HepG2 (cell line): ENCODE results near the gene ADARB2. TPM values are rescaled to one million over a fixed set of nuclear protein-coding genes. Genes with fewer than 3 reads are reported as not detected.

ENCODE experiments used
- FOXA1 ChIP-seq, 2 experiments: fragments of 450-650 bp in 1 of 2; sonication (generic) in 1 of 2; formaldehyde crosslinking in 1 of 2; IDR thresholded peaks; 2 replicates each; pipeline versions ENCODE4 v1.4.0 to v1.6.1; 2016 to 2020; ENCODE audit warnings: missing genetic modification reagents in 1 of 2
- MTF2 ChIP-seq: sonication (generic); formaldehyde crosslinking; IDR thresholded peaks from 2 replicates; pipeline ENCODE4 v1.5.0; 2020; ENCODE audit warnings: missing genetic modification reagents, borderline replicate concordance
- SMYD3 ChIP-seq: sonication (generic); formaldehyde crosslinking; IDR thresholded peaks from 2 replicates; pipeline ENCODE4 v1.8.1; 2023; ENCODE audit warnings: mild to moderate bottlenecking, missing genetic modification reagents
- polyA plus RNA-seq, 8 experiments: library from polyadenylated mRNA; depleted of rRNA in 3 of 8; stranded (reverse) in 7 of 8; unstranded in 1 of 8; fragments of >200 nt; fragmentation: Illumina TruSeq in 4 of 8; extraction: Trizol in 4 of 8; gene quantifications; 2 replicates each; pipeline versions ENCODE4 v1.2.1 to v1.2.3, GENCODE V29; 2011 to 2016; ENCODE audit warnings: low read depth in 4 of 8, missing spikeins in 1 of 8, mixed read lengths in 1 of 8; ENCODE audit not compliant: insufficient read depth in 1 of 8
- total RNA-seq, 5 experiments: library from RNA; depleted of rRNA; stranded (reverse); fragments of >200 nt; fragmentation: Illumina TruSeq; extraction: Trizol; gene quantifications; 2 replicates each; pipeline ENCODE4 v1.2.3, GENCODE V29; 2016; ENCODE audit warnings: low read depth in 1 of 5
- TF ChIP-seq, protein P1 (sequence below): sonication (generic); formaldehyde crosslinking; IDR thresholded peaks from 2 replicates; pipeline ENCODE4 v1.5.0; 2020; ENCODE audit warnings: mild to moderate bottlenecking, missing genetic modification reagents, borderline replicate concordance
- TF ChIP-seq, protein P2 (sequence below): sonication (generic); formaldehyde crosslinking; IDR thresholded peaks from 2 replicates; pipeline ENCODE4 v1.5.0; 2020; ENCODE audit warnings: mild to moderate bottlenecking, missing genetic modification reagents

The ADARB2 gene
- total and polyA plus RNA-seq, 2 of the 13 experiments (the other 11 are each of a cell fraction or from before 2014, with no cell fraction given), result not detected

DNA sequence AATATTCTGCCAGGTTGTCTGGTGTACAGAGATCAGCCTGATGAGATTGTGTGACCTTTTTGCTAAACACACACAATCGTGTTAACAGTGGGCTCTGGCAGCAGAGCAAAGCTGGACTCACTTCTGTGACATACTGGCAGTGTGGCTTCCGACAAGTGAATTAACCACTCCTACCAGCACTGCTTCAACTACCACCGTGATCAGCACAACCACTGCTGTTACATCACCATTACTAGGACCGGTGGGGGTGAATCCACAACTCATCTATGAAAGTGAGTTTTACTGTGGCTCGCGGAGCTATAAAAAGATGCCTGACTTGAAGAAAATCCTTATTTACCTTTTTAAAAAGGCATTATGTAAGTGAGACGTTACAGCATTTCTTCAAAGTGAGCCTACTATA is 545.6 kb downstream of the ADARB2 start (continued):
- TF ChIP-seq, protein P1, sequence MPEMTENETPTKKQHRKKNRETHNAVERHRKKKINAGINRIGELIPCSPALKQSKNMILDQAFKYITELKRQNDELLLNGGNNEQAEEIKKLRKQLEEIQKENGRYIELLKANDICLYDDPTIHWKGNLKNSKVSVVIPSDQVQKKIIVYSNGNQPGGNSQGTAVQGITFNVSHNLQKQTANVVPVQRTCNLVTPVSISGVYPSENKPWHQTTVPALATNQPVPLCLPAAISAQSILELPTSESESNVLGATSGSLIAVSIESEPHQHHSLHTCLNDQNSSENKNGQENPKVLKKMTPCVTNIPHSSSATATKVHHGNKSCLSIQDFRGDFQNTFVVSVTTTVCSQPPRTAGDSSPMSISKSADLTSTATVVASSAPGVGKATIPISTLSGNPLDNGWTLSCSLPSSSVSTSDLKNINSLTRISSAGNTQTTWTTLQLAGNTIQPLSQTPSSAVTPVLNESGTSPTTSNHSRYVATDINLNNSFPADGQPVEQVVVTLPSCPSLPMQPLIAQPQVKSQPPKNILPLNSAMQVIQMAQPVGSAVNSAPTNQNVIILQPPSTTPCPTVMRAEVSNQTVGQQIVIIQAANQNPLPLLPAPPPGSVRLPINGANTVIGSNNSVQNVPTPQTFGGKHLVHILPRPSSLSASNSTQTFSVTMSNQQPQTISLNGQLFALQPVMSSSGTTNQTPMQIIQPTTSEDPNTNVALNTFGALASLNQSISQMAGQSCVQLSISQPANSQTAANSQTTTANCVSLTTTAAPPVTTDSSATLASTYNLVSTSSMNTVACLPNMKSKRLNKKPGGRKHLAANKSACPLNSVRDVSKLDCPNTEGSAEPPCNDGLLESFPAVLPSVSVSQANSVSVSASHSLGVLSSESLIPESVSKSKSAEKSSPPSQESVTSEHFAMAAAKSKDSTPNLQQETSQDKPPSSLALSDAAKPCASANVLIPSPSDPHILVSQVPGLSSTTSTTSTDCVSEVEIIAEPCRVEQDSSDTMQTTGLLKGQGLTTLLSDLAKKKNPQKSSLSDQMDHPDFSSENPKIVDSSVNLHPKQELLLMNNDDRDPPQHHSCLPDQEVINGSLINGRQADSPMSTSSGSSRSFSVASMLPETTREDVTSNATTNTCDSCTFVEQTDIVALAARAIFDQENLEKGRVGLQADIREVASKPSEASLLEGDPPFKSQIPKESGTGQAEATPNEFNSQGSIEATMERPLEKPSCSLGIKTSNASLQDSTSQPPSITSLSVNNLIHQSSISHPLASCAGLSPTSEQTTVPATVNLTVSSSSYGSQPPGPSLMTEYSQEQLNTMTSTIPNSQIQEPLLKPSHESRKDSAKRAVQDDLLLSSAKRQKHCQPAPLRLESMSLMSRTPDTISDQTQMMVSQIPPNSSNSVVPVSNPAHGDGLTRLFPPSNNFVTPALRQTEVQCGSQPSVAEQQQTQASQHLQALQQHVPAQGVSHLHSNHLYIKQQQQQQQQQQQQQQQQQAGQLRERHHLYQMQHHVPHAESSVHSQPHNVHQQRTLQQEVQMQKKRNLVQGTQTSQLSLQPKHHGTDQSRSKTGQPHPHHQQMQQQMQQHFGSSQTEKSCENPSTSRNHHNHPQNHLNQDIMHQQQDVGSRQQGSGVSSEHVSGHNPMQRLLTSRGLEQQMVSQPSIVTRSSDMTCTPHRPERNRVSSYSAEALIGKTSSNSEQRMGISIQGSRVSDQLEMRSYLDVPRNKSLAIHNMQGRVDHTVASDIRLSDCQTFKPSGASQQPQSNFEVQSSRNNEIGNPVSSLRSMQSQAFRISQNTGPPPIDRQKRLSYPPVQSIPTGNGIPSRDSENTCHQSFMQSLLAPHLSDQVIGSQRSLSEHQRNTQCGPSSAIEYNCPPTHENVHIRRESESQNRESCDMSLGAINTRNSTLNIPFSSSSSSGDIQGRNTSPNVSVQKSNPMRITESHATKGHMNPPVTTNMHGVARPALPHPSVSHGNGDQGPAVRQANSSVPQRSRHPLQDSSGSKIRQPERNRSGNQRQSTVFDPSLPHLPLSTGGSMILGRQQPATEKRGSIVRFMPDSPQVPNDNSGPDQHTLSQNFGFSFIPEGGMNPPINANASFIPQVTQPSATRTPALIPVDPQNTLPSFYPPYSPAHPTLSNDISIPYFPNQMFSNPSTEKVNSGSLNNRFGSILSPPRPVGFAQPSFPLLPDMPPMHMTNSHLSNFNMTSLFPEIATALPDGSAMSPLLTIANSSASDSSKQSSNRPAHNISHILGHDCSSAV (CRISPR knock-in tag), result no peak
- TF ChIP-seq FOXA1 (IDR thresholded peaks at IDR 0.05), result no peak
- TF ChIP-seq FOXA1 (CRISPR knock-in tag; IDR thresholded peaks at IDR 0.05), result no peak
- TF ChIP-seq, protein P2, sequence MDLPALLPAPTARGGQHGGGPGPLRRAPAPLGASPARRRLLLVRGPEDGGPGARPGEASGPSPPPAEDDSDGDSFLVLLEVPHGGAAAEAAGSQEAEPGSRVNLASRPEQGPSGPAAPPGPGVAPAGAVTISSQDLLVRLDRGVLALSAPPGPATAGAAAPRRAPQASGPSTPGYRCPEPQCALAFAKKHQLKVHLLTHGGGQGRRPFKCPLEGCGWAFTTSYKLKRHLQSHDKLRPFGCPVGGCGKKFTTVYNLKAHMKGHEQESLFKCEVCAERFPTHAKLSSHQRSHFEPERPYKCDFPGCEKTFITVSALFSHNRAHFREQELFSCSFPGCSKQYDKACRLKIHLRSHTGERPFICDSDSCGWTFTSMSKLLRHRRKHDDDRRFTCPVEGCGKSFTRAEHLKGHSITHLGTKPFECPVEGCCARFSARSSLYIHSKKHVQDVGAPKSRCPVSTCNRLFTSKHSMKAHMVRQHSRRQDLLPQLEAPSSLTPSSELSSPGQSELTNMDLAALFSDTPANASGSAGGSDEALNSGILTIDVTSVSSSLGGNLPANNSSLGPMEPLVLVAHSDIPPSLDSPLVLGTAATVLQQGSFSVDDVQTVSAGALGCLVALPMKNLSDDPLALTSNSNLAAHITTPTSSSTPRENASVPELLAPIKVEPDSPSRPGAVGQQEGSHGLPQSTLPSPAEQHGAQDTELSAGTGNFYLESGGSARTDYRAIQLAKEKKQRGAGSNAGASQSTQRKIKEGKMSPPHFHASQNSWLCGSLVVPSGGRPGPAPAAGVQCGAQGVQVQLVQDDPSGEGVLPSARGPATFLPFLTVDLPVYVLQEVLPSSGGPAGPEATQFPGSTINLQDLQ (CRISPR knock-in tag), result no peak
- no peak for TF ChIP-seq MTF2 (CRISPR knock-in tag)
- no peak for TF ChIP-seq SMYD3
